ENCODE measurements around the gene WNK2.

WNK2 gene

DNA sequence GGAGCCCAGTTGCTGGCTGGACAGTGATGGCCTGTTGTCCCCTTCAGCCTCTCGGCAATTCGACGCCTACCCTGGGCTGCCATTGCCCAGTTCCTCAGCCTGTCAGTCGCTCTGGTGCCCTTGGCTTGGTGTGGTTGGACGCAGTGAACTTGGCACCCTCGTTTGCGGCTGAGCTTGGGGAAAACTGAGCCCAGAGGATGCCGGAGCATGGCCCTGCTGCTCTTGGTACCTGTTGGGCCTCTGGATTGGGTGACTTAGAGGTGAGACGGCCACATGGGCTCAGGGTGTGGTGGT, 16.5 kb downstream of the WNK2 start:
- no peak for DNase-seq (ENCODE audit: low spot score)

DNA sequence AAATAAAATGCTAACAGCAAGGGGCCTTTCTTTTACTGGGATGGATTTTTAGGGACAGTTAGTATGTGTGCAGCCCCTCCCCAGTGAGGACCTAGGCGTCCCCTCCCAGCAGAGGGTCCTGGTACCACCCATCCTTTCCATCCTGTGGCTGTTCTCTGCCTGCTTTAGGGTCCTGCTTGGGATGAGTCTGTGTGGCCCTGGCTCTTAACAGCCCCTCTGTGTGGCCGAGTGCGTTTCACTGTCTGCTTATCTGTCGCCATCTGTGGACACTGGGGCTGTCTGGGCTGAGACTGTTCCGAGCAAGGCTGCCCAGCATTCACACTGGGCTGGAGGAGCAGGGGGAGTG, 17.0 kb downstream of the WNK2 start:
- no peak for DNase-seq (ENCODE audit: low spot score)

DNA sequence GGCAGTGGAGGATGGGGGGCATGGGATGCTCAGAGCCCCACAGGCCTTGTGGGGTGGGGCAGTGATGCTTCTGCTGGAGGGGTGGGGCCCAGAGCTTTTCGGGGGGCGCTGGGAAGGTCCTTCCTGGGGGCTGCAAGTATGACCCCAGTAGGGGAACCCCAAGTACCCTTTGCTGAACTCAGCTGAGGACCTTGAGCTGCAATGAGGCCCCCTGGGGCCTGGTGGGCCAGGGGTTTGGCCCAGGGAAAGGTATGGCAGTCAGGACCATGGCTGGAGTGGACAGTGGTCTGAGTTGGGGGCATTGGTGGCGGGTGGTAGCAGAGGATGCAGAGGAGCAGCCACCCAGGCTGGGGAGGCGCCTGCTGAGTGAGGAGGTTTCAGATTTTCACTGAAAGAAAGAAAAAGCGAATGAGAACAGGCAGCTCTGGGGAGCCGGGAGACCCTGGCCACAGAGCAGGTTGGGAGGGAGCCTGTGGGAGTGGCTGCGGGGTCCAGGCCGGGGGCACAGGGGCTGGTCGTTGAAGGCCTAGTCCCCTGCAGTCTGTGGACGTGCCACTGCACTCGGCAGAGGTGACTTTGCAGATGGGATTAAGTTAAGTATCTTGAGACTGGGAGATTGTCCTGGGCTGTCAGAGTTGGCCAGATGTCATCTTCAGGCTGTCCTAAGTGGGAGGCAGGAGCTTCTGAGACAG, 19.2 kb downstream of the WNK2 start:
- no peak for DNase-seq (ENCODE audit: low spot score)

DNA sequence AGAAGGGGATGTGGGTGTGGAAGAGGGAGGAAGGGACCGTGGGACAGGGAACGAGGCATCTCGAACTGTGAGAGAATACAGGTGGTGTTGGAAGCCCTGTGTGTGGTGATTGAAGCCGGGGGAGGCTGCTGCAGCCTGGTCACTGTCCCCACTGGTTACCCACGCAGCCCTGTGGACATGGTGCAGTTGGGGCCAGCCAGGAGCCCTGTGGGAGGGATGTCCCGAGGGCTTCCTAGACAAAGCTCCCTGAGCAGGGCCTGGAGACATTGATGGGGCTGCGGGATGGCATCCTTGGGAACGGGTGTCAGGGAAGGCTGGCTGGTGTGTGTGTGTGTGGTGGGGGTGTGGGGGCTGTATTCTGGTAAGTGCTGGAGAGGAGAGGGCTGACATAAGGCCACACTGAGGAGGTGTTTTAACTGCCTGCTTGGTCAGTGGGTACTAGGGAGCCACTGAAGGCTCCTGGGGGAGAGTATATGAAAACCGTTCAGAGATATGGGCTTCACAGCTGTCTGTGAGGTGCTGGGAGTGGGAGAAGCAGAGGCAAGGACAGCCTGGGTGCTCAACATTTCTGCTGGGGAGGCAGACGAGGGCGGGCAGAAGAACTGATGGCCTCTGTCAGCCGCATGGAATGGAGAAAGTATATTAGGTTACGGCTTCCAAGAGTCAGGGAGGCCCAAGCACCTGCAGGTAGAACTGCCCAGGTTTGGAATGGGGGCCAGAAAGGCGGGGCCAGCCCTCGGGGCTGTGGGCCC, 20.0 kb downstream of the WNK2 start:
- DNase-seq (ENCODE audit: low spot score) = no peak

DNA sequence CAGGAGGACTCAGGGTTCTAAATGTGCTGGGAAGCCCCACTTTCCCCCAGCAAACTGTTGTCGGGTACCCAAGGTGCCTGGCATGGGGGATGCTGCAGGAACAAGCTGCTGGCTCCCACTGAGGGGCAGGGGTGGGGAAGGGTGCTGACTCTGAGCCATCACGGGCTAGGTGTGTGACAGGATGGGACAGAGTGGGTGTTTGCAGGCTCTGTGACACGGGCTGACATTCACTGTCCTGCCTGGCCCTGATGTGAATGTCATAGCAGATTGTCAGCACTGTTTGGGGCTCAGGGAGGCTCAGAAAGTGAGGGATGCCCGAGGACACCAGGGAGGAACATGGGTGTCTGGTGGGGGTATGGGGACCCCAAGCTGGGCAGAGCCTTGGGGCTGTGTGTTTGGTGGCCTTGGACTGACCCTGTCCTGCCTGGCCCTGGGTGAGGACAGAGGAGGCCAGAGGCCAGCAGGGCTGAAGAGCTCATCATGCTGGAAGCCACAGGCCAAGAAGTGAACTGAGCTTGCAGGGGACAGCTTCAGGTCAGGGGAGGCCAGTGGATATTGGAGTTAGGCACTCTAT, 20.6 kb downstream of the WNK2 start:
- no peak for DNase-seq (ENCODE audit: low spot score)

DNA sequence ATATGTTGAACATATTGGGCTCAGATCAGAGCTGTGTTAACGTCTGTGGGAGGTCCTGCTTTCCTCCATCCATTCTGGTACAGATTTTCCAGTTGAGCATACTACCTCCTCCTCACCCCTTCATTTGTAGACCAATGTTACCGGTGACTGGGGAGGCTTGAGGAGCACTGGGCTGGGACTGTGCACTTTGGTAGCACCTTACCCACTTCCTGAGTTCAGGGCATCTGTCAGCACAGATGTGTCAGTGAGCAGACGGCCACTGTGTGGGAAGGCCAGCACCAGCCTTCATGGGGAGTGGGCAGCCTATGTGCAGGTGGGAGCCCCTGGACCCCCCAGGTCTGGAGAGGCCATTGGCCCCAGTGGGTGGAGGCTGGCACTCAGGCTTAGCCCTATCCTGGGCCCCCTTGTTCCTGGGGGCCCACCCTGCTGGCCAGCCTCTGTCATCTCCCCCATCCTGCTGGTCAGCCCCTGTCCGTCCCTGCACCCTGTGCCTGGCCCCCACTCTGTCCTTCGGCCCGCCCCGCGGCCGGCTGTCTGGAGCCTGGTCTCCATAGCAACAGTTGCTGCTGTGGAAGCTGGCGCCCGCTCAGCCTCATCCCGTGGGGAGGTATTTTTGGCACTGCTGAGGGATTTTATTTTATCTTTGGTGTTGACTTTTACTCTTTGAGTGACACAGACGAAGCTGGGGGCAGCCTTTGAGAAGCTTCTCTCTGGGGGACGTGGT, 21.3 kb downstream of the WNK2 start:
- peak; percentile 46 for DNase-seq (ENCODE audit: low spot score)

DNA sequence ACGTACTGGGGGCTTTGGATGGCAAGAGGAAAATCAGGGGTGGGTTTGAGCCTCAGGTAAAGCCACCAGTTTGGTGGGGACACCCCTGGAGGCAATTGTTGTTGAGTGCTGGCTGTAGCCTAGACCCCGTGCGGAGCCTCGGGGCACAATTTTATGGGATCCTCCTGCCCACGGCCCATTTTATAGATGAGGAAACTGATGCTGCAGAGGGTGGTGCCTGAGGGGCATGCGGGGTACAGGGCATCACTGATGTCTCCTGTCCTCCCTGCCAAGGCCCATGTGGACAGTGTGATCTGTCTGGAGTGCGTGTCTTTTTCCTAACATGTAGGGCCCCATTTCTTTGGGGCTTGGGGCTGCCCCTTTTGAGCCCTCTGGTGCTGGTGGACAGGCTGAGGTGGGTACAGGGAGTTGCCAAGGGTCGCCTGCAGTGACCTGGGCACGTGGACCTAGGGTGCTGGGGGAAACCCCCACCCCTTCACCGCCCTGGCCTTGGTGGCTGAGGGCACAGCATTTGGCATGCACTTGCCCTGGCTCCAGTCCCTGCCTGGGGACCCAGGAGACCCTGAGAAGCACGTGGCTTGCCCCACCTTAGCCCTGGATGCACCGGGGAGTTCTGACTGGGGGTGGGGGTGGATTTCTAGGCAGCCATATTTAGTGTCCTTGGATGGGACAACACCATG, 22.1 kb downstream of the WNK2 start:
- DNase-seq (ENCODE audit: low spot score) = no peak

DNA sequence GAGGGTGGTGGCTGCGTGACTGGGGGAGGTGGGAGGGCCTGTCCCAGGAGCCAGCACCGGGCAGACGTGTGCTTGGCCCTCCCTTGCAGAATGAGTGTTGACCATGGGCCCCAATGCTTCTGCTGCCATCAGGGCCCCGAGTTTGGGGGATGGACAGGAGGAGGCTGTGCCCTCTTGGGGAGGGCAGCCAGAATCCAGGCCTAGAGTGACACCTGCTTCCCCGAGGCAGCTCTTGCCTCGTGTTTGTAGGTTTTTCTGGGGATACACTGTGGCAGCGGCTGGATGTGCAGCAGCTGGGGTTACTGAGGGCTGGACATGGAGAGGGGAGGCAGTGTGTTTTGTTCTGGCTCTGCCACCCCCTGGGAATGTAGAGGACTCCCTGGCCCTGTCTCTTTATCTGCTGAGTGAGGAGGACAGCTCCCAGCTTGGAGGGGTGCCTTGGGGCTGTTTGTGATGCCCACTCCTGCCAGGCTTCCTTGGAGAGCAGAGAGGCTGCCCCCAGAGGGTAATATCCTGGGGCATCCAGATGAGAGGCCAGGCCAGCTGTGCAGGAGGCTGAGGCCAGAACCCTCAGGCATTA, 22.7 kb downstream of the WNK2 start:
- DNase-seq (ENCODE audit: low spot score) = no peak

DNA sequence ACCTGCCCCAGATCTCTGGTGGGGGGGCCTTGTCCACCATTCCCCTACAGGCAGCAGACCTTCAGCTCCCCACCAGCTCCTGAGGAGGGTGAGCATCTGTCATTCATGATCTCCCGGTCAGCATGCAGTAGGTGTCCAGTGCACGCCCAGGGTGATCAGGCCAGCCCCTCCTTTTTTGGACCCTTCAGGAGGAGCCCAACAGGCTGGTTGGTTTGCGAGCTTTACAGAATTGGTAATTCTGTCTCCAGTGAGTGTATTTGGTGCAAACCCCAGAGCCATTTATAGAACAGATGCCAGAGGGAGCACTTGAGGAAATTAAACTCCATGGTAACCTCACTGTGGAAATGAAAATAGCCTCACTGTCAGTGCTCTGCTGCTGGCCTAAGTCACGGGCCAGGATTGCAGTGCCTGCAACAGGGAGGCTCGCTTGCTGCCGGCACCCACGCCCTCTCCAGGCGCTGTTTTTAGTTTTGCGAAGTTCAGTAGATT, 23.4 kb downstream of the WNK2 start:
- DNase-seq (ENCODE audit: low spot score) = peak; percentile 92

DNA sequence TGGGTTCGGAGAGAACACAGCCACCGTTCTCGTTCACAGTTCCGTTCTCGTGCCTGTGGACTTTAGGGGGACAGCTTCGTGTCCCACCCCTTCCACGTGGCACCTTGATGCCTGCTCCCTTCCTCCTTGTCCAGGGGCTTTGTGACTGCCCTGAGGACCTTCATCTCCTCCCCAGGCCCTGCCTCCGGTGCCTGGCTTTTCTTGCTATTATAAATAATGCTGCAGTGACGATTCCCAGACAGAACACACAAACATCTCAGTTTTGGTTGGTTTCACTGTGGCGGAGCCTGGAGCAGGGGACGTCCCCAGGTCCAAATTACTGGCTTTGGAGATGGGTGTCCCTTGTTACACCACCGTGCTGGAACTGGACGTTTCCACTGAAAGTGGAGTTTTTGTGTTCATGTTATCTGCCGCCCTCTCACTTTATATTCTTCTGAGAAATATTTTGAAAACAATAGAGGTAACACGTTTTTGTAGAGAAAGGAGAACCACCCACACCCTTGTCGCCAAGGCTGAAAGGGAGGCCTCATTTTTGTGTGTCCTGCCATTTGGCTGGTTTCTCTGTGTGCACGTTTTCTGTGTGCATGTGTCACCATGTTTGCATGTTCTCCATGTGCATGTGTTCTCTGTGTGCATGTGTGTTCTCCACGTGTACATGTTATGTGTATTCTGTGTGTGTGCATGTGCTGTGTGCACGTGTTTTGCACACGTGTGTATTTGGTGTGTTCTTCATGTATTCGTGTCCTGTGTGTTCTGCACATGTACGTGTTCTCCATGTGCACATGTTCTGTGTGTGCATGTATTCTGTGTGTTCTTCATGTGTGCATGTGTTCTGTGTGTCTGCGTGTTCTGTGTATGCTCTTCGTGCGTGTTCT, 24.2 kb downstream of the WNK2 start:
- no peak for DNase-seq (ENCODE audit: low spot score)

DNA sequence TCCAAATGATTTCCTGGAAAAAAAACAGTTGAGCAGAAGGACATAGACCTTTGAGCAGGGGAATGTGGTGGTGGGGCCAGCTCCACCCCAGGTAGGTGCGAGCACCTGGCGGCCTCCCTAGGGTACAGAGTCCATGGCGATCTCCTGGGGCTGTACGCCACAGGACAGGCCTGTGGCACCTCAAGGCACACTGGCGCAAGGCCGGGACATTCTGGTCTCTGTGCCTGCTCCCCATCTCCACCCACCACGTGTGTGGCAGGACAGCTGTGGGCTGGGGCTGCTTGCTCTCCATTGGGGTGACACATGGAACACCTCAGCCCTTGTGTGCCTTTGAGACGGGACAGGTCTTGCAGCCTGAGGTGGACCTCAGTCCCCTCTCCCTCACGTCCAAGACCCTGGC, 25.2 kb downstream of the WNK2 start:
- no peak for DNase-seq (ENCODE audit: low spot score)

DNA sequence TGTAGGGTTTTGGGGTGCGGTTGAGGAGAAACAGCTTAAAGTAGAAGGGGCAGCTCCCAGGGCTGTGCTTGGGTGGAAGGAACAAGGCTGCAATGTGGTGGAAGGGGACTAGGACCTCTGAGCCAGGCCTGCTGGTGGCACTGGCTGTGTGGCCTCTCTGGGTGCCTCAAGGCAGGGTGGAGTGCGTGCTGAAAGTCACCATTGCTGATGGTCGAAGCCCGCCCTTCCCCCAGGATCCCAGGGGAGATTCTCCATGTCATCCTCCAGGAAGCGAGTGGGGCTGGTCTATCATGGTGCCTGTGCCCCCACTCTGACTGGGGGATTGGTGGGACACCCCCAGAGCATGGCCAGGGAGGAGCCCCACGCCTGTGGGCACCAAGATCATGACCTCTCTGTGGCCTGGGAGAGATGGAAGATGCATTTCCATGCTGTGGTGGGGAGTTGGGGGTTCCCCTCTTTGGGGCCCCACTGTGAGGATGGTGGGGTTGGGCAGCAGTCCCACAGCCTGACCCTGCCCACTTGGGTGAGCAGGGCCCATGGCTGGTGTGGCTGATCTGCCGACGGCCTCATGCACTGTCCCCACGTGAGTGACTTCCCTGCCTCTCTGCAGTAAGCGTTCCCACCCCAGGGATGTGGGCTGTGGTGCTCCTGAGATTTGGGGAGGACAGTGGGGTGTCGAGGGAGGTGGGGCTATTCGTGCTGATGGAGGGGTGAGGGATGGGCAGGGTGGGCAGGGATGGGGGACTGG, 25.8 kb downstream of the WNK2 start:
- DNase-seq (ENCODE audit: low spot score) = no peak

DNA sequence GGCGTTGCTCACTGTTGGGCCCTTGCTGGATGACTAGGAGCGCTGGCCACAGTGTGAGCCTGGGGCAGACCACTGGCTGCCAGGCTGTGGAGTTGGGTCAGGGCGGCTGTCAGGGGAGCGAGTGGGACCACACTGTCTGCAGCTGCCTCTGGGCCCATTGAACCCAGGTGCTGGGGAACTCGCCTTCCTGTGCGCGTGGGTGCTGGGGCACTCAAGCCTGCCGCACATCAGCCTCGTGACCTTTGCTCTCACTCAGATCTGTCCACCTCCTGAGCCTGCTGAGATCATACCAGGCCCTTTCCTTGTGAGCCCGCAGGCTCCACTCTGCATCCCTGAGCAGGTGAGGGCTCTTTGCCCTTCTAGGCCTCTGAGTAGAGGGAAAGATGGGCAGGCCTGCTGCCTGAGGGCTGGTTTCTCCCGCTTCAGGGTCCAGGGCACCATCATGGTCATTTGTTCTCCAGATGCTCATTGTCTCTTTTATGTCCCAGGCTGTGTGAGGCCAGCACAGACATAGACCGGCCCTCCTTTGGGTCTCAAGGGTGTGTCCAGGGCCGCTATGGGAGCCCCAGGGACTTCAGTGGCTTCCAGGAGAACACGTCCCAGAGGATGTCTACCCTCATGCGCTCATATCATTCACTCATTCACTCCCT, 26.5 kb downstream of the WNK2 start:
- DNase-seq (ENCODE audit: low spot score) = no peak

DNA sequence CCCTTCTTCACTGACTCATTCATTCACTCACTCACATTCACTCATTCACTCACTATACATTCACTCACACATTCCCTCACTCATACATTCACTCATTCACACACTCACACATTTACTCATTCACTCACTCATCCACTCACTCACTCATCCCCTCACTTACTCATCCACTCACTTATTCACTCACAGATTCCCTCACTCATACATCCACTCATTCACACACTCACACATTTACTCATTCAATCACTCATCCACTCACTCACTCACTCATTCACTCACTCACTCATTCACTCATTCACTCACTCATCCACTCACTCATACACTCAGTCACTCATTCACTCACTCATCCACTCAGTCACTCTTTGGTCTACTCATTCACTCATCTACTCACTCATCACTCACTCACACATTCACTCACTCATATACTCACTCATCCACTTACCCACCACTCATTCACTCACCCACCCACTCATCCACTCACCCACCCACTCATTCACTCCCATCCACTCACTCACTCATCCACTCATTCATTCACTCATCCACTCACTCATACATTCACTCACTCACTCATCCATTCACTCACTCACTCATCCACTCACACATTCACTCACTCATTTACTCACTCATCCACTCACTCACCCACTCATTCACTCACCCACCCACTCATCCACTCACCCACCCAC, 27.2 kb downstream of the WNK2 start:
- DNase-seq (ENCODE audit: low spot score) = no peak

DNA sequence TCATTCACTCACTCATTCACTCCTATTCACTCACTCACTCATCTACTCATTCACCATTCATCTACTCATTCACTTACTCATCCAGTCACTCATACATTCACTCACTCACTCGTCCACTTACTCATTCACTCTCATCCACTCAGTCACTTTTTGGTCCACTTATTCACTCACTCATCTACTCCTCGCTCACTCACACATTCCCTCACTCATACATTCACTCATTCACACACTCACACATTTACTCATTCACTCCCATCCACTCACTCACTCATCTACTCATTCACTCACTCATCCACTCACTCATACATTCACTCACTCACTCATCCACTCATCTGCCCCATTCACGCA, 27.7 kb downstream of the WNK2 start:
- DNase-seq (ENCODE audit: low spot score) = no peak

DNA sequence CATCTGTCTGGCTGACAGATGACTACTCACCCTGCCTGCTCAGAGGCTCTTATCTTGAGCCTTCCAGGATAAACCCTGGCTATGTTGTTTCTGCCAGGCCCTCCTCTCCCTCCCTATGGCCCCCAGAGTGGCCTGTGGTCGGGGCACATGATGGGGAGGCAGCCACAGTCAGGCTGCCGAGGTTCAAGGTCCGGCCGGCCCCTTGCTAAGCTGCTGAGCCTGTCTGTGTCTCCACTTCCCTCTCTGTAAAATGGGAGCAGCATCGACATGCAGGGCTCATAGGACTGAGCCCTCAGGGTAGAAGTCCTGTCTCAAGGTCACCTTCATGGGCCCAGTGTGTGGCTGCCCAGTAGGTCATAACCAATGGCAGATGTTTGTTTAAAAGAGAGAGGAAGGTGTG, 28.5 kb downstream of the WNK2 start:
- no peak for DNase-seq (ENCODE audit: low spot score)

DNA sequence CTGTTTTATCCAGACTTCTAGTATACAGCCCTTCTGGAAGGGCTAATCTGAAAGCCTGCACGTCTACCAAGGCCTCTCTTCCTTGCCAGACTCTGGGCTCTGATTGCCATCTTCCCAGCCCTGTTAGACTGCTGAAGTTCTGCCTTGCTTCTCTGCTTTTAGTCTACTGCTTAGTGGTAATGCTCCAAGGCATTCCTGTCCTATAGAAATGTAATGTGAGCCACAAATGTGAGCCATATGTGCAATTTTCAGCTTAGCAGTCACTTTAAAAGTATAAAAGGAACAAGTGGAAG, 32.1 kb downstream of the WNK2 start:
- no peak for DNase-seq (ENCODE audit: low spot score)

DNA sequence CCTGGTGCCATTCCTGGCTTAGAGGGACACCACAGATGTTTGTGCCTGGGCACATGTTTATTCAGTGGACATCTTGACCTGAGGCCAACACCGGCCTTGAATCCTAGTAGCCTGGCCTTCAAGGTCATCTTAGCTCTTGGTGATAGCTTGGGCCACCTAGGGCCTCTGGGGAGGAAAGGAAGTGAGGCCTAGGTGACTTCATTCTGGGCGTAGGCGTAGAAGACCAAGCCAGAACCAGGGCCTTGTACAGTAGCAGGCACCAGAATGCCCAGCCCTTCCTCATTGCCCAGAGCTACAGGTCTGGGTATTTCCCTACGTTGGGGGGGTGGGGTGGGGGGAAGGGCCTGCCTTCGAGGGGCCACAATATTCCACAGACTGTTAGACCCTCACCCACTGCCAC, 33.8 kb downstream of the WNK2 start:
- DNase-seq (ENCODE audit: low spot score) = no peak

DNA sequence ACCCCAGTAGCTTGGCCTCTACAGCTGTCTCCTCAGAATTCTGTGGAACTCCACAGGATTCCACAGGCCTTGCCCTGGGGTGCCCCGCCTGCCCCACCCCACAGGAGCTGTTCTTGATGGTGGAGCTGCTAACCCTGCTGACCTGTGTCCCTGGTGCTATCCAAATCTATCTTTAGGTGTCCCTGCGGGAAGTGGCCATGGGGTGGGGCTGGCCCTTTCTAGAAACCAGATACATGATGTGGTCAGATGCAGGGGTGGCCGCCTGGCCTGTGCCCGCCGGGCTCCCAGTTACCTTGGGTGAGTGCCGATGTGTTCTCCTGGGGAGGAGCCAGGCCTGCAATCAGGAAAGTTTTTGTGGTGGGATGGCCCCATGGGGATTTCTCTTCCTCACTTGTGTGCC, 34.2 kb downstream of the WNK2 start:
- no peak for DNase-seq (ENCODE audit: low spot score)

All from cerebellar cortex (tissue), 1 donor.